ENCODE measurements around the gene TMCC3.
"Not testable (repeated sequence)": the region's sequence is repeated elsewhere in the genome, so short reads cannot be mapped to it uniquely, and the experiment has no call there.

TMCC3 gene

GRCh38 chr12:94596596-94596995 is 53.8 kb downstream of the TMCC3 start:
- DNase-seq = no peak

DNA sequence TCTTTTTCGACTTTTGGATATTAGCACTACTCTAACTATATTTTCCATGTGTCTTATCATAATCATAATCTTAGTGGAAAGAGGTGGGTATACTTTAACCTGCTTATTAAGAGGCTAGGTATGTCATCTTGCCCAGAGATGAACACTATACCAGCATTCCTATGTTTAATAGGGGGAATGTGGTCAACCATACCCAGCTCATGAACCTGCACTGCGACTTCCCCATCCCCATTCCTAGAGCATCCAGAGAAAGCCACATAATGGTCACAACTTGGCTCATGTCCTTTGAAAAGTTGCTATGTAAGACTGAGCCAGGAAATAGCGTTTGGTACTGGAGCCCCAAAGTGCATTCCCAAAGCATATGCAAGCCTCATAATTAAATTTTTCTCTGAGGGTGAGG is 55.2 kb downstream of the TMCC3 start:
- no peak for DNase-seq

DNA sequence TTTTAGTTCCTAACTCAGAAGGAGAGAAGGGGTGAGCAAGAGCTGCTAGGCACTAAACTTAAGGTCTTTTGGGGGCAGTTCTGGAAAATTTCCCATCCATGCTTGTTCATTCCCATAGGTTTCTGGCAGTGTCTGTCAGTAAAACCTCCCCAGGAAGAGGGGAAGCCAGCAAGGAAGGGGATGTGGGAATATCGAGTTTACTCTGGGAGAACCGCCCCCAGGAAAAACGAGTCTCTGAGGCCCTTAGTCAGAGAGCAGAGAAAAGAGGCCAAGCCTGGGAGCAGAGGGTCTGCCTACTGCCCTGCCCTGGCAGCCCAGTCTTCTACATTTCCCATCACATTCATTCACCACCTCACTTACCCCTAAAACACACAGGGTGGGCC is 55.9 kb downstream of the TMCC3 start:
- DNase-seq = no peak

DNA sequence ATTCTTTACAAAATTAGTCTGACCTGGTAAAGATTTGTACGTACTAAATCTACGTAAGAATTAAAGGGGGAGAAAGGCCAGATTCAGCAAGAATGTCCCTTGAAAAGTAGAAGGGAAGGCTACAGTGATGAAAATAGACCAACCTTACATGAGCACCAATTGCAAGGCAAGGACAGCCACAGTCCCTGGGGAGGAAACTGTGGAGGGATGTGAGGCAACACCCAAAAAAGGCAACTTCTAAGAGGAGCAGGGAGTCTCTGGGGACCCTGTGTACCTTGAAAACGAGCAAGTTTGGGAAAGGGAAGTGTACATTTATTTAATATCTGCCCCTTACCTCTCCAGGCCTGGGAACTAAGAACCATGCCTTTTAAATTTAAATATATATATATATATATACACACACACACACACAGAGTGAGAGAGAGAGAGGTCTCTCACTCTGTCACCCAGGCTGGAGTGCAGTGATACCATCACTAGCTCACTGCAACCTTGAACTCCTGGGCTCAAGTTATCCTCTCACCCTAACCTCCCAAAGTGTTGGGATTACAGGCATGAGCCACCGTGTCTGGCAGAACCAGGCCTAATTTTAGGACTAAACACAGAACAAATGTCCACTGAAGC is 56.4 kb downstream of the TMCC3 start:
- no peak for DNase-seq

DNA sequence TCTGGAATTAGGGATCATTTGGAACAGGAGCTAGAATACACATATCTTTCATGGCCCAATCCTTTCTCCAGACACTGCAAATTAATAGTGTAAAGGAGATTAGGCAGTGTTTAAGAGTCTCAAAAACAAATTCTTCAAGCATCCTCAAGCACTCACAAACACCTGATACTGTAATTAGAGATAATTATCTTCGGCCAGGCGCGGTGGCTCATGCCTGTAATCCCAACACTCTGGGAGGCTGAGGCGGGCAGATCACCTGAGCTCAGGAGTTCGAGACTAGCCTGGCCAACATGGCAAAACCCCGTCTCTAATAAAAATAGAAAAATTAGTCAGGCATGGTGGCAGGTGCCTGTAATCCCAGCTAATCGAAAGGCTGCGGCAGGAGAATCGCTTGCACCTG is 57.6 kb downstream of the TMCC3 start:
- not testable (repeated sequence) for DNase-seq

DNA sequence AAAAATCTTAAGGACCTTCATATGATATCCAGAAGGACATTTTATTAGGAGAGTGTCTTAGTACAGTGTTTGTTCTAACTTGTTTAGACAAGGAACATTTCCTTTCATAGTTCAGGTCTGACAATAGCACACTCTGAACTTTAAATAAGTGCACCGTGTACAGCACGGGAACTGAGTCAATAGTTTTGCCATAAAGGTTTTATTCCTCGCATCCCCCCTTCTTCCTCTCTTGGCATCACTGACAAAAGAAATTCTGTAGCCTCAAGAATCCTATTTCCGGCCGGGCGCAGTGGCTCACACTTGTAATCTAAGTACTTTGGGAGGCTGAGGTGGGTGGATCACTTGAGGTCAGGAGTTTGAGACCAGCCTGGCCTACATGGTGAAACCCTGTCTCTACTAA is 58.3 kb downstream of the TMCC3 start:
- no peak for DNase-seq

DNA sequence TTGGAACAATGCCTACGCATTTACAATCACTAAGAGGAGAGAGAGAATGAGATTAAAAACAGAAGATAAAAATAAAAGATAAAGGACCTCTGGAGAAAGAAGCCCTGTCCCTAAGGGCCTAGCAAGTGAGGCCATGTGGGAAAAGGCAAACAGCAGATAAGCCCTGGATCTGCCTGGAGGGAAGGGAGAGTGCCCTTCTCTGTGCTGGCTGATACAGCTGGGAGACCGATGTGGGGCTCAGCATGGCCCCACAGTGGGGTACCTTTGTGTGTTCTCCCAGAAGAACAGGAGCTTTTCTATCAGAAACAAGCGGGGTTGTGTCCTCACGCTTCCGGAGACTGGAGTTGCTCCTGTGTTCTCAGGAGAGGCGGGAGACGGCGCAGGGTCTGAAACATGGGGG is 59.9 kb downstream of the TMCC3 start:
- no peak for DNase-seq

DNA sequence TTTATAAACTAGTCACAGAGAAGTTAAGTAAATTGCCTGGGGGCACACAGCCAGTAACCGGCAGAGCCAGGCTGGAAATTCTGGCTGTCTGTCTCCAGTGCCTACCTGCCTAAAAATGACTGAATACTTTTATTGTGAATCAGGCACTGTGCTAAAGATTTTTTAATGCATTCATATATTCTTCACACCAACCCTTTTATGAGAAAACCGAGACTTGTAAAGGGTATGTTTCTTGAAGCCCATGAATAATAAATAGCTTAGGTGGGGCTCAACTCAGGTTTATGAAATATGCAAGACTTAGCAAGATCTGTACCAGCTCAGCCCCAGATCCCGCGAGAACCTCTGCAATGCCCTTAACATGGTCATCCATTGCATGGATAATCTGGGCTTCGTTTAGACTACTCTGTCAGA is 60.8 kb downstream of the TMCC3 start:
- DNase-seq = no peak

GRCh38 chr12:94588346-94588745 is 62.0 kb downstream of the TMCC3 start:
- DNase-seq = no peak

DNA sequence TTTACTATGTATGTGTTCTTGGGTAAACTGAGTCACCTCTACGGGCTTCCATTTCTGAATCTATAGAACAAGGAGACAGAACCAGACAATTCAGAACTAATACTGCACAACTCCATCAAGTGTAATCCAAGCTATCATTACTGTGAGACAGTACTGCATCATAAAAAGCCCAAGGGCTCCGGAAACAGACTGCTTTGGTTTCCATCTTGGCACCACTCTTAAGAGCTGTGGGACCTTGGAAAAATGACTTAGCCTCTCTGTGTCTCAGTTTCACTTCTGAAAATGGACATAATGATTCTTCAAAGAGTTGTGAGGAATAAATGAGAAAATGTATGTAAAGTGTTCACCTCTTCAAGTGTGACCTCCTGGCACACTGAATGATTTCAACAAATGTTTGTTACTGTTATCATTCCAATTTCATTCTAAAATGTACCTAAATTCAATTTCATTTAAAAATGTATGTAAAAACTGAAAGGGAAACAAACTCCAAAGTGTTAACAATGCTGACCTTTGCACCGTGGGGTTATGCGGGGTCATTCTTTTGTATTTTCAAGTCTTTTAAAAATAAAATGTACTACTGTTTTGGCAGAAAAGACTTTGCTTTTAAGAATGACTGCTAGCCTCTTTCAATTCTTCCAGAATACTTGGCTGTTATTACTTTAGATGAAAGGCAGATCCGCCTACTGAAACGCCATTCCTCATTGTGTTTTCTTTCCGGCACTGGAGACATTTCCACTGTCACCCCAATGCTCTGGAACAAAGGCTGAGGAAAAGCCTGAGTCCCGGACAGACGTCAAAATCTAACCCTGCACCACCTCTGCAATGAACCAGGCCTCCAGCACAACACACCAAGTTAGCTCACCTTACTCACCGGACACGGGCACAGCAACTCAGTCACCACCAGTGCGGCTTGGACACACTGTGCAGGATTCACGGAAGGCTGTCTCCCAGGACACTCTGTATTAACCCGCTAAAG is 62.8 kb downstream of the TMCC3 start:
- DNase-seq = no peak

GRCh38 chr12:94586589-94587259 is 63.6 kb downstream of the TMCC3 start:
- no peak for DNase-seq

DNA sequence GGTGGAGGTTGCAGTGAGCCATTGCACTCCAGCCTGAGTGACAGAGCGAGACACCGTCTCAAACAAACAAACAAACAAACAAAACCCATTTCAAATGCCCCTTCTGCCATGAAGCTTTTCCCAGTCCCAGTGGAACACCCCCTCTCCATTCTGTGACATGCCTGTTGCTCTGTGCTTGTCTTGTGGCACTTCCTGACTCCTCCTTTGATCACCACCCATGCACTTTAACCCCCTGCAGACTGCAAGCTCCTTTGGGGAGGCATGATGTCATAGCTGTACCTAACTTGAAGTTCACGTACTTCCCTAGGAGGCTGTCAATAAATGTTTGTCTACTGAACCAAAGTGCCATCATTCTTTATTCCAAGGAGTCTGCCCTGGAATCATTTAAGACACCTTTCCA is 64.7 kb downstream of the TMCC3 start:
- DNase-seq = no peak

- no peak for DNase-seq
These were observed 66.0 kb downstream of the TMCC3 start for GRCh38 chr12:94584377-94584776.

DNA sequence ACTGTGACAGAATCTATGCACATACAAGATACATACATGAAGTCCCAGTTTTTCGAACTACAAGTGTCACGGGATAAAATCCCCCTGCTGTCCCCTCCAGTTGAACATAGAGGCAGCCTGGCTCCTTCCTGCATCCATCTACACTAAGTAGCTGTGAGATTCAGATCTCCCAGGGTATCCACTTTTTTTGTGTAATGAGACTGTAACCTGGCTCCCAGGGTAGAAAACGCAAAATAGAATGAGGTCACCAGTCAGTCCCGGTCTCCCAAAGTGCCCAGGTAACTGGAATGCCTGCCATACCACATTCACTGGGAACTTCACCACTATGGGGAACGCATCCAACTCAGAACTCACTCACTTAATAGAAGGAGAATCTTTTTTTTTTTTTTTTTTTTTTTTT is 67.8 kb downstream of the TMCC3 start:
- DNase-seq = no peak

DNA sequence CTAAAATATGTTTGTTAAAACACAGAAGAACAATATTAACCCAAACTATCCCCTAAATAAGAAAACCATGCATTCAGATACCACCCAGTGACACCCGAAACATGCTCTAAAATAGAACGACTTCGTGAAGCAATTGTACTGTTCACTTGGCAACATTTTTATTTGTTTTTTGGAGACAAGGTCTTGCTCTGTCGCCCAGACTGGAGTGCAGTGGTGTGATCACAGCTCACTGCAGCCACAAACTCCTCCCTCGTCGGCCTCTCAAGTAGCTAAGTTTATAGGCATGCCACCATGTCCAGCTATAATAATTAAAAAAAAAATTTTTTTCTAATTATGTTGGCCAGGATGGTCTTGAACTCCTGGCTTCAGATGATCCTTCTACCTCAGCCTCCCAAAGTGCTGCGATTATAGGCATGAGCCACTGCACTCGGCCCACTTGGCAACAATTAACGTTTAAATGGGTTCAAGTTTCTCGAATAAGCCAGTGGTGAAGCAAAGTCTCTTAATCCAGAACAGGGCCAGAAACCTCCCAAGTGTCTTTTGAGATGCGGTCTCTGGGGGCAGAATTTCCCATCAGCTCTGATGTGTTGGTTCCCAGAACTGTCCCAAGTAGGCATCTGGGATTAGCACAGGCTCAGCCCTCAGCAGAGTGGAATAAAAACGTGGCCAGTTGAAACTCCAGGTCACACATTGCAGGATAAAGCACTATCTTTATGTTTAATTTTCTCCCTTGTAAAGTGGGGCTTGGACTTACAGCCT is 74.5 kb downstream of the TMCC3 start:
- no peak for DNase-seq

DNA sequence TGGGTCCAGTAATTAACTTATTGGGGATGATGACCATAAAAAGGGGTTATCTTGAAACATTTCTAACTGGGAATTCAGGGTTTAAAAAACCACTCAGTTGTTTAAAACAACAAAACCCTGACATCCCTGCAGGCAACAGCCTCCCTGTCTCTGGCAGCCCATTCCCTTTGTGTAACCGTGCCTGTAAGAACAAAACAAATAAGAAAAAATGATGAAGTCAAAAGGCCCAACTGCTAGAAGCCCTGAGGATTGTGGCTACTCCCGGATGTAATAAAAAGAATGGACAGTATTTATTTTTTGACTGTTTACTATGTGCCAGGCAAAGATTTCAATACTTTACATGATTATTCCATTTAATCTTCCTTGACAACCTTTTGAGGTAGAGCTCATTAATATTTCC is 75.3 kb downstream of the TMCC3 start:
- DNase-seq = no peak

DNA sequence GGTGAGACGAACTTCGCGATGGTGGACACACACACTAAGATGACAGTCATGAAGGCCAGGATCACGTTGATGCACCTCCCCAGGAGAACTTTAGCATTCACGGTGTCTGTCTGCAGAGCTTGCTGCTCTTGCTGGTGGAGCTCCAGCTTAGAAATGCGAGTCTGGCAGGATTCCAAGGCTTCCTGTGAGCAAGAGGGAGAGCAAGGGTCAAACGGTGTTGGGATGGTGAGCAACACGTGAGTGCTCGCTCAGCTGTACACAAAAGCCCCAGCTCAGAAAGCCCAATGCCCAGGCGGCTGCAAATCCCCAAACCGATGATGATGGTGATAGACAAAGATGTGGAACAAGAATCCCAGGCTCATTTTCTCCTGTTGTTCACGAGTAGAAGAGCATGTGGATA is 78.8 kb downstream of the TMCC3 start:
- no peak for DNase-seq

GRCh38 chr12:94570161-94570560 is 80.2 kb downstream of the TMCC3 start:
- DNase-seq = no peak

GRCh38 chr12:94567761-94568160 is 82.6 kb downstream of the TMCC3 start:
- DNase-seq = no peak

GRCh38 chr12:94566345-94566744 is 84.0 kb downstream of the TMCC3 start:
- no peak for DNase-seq

DNA sequence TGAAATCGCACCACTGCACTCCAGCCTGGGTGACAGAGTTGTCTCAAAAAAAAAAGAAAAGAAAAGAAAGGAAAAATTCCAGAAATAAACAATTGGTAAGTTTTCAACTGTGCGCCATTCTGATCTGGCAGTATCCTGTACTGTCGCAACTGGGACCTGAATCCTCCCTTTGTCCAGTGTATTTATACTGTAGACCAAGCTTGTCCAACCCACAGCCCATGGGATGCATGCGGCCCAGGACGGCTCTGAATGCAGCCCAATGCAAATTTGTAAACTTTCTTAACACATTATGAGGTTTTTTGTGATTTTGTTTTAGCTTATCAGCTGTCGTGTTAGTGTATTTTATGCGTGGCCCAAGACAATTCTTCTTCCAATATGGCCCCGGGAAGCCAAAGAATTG is 84.7 kb downstream of the TMCC3 start:
- no peak for DNase-seq

DNA sequence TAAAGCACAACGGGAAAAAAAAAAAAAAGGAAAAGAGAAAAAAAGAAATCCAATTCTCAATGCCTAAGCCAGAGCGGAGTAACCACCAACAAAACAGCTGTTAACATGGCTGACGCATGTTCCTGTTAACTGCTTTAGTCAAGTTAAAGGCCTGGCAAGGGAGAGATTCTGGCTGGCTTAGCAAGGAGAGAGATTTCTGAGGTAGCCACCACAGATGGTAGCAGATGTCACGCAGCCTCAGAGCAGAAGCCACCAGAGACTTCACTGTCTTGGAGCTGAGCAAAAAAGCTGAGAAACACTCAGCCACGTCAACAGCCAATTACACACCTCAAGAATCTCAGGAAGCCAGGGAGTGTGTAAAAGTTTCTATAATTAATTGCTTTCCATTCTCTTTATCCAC is 87.1 kb downstream of the TMCC3 start:
- DNase-seq = no peak

DNA sequence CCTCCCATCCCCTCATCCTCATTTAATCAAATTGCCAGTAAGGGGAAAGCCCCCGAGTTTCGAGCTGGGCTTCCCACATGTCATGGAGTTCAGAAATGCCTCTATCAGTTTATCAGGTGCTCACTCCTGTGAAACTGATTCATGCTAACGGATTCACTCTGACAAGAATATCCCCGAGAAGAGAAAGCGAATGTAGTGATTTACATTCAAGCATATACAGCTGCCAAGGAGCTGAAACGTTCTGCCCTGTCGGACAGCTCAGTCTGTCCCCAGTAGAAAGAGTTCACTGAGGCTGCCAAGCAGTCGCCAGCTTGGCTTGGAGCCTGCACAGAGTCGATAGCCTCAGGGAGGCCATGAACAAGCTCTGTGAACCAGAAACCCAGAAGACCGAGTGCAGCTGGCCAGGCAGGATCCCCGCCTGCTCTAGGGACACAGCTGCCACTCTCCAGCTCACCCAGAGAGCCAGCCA is 88.4 kb downstream of the TMCC3 start:
- peak; percentile 10 for DNase-seq

All from activated CD4-positive, alpha-beta T cell treated with anti-CD3 and anti-CD28 coated beads for 48 hours (primary cell).